GM13977 (cell line): ENCODE data around the gene NLGN4Y.

ENCODE experiments used
- DNase-seq: peaks from one replicate; pipeline ENCODE4 v3.0.0; 2012; ENCODE audit warnings: low spot score
- in situ Hi-C: fragments of 300-500 bp; cut with MboI; formaldehyde crosslinking; loops from one replicate; pipeline ENCODE4 v1.12.0; 2022; ENCODE audit warnings: low sequenced_read_pairs, low pct_unique_long_range_greater_than_20kb, mixed read lengths, inconsistent platforms; ENCODE audit not compliant: unreplicated experiment
- TF ChIP-seq, protein P1 (sequence below): IDR thresholded peaks from 2 replicates; pipeline ENCODE4 v1.5.1; 2012; ENCODE audit warnings: mild to moderate bottlenecking, control low read depth; ENCODE audit not compliant: insufficient read depth; ENCODE audit errors: extremely low read depth, missing control alignments

Gene NLGN4Y

DNA sequence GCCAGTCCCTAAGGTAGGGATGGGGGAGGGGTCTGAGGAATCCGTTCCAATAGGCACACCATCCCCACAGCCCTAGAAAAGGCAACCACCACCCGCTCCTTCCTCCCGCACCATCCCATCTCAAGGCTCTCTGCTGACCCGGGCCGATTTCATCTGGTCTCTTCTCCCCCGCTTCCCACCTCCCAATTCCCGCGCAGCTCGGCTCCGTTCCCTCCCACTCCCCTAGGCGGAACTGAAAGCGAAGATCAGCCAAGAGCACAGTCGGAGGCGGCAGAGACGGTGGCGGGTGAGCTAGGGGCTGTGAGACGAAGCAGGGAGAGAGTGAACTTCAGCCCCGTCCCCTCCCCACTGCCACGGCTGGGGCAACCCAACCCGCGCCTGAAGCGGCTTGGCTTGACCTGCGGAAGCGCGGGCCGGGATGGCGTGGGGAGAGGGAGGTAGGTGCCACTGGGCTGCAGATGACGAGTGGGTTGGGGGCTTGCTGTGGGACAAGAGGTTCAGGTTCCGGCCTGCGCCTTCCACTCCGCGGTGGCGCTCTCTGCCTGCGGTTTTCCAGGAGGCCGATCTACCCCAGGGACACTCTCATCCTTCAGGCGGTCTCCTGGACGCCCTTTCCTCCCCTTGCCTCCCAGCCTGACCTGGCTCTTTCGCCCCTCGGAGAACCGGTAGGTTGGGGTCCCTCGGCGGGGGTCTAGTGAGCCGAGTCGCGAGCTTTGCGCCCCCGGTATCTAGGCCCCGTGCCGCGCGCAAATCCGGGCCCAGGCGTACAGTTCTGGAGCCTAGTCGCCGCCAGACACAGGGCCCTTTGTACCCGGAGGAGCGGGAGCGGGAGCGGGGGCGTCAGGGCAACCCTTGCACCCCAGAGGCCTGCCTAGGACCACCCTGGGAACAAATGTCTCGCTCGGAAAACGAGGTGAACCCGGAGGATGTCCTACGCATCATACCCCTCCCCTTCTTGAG is at the start of gene NLGN4Y:
Gene NLGN4Y, plus strand, starts transcription at position 258 of the 960 bp plus-strand sequence. CDS start 97,591 bp downstream, outside the sequence.
- TF ChIP-seq, protein P1, sequence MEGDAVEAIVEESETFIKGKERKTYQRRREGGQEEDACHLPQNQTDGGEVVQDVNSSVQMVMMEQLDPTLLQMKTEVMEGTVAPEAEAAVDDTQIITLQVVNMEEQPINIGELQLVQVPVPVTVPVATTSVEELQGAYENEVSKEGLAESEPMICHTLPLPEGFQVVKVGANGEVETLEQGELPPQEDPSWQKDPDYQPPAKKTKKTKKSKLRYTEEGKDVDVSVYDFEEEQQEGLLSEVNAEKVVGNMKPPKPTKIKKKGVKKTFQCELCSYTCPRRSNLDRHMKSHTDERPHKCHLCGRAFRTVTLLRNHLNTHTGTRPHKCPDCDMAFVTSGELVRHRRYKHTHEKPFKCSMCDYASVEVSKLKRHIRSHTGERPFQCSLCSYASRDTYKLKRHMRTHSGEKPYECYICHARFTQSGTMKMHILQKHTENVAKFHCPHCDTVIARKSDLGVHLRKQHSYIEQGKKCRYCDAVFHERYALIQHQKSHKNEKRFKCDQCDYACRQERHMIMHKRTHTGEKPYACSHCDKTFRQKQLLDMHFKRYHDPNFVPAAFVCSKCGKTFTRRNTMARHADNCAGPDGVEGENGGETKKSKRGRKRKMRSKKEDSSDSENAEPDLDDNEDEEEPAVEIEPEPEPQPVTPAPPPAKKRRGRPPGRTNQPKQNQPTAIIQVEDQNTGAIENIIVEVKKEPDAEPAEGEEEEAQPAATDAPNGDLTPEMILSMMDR, result no peak
- no peak for DNase-seq

DNA sequence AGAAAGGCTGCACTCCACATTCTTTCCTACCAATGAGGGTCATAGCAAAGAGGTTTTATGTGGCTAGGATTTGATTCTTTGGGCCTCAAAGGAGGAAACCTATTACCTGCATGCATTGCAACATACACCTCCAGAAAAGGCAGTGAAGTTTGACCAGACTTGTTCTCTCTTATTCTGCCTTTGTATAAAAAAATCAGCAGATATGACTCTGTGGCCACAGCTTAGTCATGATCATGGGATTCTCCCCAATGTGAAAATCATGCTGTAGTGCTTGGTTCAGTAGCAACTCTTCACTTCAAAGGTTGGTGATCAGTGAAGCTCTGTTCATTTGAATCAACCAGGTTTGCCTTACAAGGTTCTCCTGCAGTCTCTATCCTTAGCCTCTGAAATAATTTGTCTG is 38.4 kb upstream of the NLGN4Y start:
- TF ChIP-seq, protein P1, result no peak
- no peak for DNase-seq
- in situ Hi-C loops, result no loop called here

More for the DNA sequence above, at the start of gene NLGN4Y:
- in situ Hi-C loops, result no loop called here

DNA sequence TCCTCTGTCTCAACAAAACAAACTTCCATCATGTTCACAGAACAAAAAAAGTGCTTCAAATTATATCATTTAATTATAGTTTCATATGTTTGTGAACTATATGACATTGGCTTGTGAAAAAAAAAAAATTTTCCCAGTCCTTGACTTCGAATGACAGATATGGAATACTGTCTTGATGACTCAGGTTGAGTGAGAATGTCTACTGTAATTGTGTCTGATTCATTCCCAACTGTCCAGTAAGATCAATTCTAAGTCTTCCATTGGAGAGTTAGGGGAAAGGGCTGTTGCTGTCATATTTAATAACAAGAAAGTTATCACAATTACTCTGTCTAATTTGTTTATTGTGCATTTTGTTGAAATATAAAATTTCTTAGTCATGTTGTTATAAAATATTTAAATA is 34.1 kb upstream of the NLGN4Y start:
- in situ Hi-C loops, result no loop called here
- no peak for DNase-seq
- TF ChIP-seq, protein P1, result no peak

DNA sequence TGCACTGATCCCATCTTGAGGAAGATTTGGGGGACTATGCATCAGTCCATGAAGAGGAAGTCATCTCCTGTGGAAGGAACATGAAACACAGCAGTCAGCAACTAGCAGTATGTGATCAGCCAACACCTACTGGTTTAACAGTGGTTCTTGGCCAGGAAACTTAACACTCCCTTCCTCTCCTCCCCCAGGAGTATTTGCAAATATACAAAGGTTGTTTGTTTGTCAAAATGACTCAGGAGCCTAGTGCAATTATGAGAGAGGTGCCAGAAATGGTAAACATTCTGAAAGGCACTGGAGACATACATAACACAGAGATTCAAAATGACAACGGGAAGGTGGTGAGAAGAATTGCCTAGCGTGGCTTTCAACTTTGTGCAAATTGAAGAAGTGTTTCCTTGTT is 26.3 kb upstream of the NLGN4Y start:
- in situ Hi-C loops, result no loop called here
- no peak for DNase-seq
- TF ChIP-seq, protein P1, result no peak

DNA sequence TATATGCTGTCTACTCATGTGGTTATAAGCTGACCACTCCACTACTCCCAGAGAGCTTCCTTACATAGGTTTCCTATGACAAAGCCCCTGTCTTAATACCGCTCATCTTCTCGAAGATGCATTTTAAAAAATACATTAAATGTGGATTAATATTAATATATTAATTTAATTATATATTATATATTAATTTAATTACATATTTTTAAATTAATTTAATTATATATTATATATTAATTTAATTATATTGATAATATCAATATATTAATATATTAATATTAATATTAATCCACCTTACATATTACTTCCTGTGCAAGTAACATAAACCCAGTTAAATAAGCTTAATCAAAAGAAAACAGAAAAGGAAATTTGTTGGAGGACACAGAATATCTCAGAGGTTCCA is 19.7 kb upstream of the NLGN4Y start:
- in situ Hi-C loops, result no loop called here
- TF ChIP-seq, protein P1, result no peak
- no peak for DNase-seq

DNA sequence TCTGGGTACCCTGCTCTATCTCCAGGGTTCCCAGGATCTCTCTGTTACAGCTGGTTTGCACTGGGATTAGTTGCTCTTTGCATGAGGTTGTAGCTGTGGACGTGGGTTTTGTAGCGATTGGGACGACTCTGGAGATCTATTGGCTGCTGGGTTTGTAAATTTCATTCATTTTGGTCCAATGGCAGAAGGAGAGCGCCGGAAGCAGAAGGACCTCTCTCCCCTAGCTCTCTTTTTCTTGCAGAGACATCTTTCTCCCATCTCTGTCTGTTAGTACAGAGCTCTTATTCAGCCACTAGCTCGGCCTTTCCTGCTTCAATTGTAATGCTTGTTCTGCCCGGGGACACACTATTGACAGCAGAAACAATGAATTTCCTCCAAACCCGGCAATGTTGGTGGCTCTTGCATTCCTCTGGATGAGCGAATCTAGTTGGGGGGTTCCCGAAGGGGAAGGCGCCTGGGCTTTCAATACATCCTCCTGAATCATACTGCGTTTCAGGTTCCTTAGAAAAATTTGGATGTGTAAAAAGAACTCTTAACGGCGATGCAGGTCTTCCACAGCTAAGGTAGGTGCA is 1.9 kb upstream of the NLGN4Y start:
- TF ChIP-seq, protein P1, result no peak
- DNase-seq, result no peak
- in situ Hi-C loops, result no loop called here
